HG03378 (cell line): ENCODE data around the gene CXCL13.
"Not testable (repeated sequence)": the region's sequence is repeated elsewhere in the genome, so short reads cannot be mapped to it uniquely, and the experiment has no call there.

Experiments
- ATAC-seq: cut with Tn5 transposase; IDR thresholded peaks from one replicate; pipeline ENCODE4 v1.9.1; 2021; ENCODE audit warnings: mild to moderate bottlenecking, moderate library complexity; ENCODE audit not compliant: unreplicated experiment

Gene CXCL13

DNA sequence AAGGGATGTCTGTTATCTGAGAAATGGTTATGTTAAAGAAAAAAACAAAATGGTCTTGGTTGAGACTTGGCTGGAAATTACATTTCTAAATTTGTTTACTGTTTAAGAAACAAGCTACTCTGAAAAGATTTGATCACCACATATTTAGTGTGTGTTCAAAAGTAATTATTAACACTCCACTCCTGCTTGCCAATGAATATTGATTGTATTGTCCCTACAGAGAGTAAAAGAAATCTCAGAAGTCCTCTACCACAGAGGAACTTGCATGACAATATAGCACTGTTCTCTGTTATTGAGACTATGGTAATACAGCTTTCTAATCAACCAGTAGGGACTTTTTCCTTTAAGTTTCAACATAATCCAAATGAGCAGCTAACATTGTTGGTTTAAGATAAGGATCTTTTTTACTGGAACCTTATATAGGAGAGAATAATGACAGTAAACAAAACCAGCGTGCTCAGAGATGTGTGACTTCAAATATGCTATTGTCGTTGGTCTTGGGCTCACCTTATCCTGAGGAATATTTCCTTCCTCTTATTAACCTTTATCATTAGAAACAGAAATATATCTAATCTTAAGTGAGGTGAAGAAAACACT is 47.6 kb downstream of the CXCL13 start:
- ATAC-seq = no peak

DNA sequence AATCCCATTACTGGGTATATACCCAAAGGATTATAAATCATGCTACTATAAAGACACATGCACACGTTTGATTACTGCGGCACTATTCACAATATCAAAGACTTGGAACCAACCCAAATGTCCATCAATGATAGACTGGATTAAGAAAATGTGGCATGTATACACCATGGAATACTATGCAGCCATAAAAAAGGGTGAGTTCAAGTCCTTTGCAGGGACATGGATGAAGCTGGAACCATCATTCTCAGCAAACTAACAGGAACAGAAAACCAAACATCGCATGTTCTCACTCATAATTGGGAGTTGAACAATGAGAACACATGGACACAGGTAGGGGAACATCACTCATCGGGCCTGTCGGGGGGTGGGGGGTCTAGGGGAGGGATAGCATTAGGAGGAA is 54.7 kb downstream of the CXCL13 start:
- not testable (repeated sequence) for ATAC-seq
